HCT116 (cell line): ENCODE results near the gene MORF4L1.

Experiments
- ATF3 ChIP-seq: IDR thresholded peaks from 2 replicates; pipeline ENCODE4 v1.6.1; 2012
- CEBPB ChIP-seq: IDR thresholded peaks from 2 replicates; pipeline ENCODE4 v1.6.1; 2012; ENCODE audit warnings: low read depth
- CTCF ChIP-seq, 3 experiments: fragments of 200-600 bp in 1 of 3; sonication (generic) in 1 of 3; IDR thresholded peaks in 2 of 3; conservative IDR thresholded peaks in 1 of 3; 2 replicates each; pipeline ENCODE4 v1.5.1; 2012 to 2017; ENCODE audit warnings: low read depth in 2 of 3, low read length in 2 of 3, antibody characterized with exemption in 1 of 3, borderline replicate concordance in 1 of 3, control low read depth in 1 of 3, mild to moderate bottlenecking in 1 of 3, mixed read lengths in 1 of 3, mixed run types in 1 of 3, moderate library complexity in 1 of 3; ENCODE audit not compliant: insufficient read depth in 1 of 3
- EZH2 ChIP-seq: fragments of 200-600 bp; sonication (generic); IDR thresholded peaks from 2 replicates; pipeline ENCODE4 v1.6.1; 2017; ENCODE audit warnings: antibody characterized with exemption, mixed run types
- EZH2phosphoT487 ChIP-seq: fragments of 200-600 bp; IDR thresholded peaks from 2 replicates; pipeline ENCODE4 v1.6.1; 2018; ENCODE audit warnings: antibody characterized with exemption, borderline replicate concordance
- MAX ChIP-seq: IDR thresholded peaks from 2 replicates; pipeline ENCODE4 v1.6.1; 2012
- POLR2A ChIP-seq: IDR thresholded peaks from 2 replicates; pipeline ENCODE4 v1.7.0; 2011; ENCODE audit warnings: borderline replicate concordance; ENCODE audit not compliant: insufficient read depth, insufficient read length; ENCODE audit errors: extremely low read depth
- POLR2AphosphoS5 ChIP-seq: IDR thresholded peaks from 2 replicates; pipeline ENCODE4 v1.6.1; 2011; ENCODE audit warnings: mild to moderate bottlenecking, low read depth, low read length, moderate library complexity
- RAD21 ChIP-seq: IDR thresholded peaks from 2 replicates; pipeline ENCODE4 v1.6.1; 2012; ENCODE audit warnings: low read depth, mild to moderate bottlenecking
- REST ChIP-seq: IDR thresholded peaks from 2 replicates; pipeline ENCODE4 v1.6.1; 2012; ENCODE audit warnings: low read depth
- SP1 ChIP-seq: IDR thresholded peaks from 2 replicates; pipeline ENCODE4 v1.6.1; 2012; ENCODE audit warnings: low read depth
- SRF ChIP-seq: IDR thresholded peaks from 2 replicates; pipeline ENCODE4 v1.6.1; 2012; ENCODE audit warnings: low read depth
- TCF7L2 ChIP-seq: IDR thresholded peaks from 2 replicates; pipeline ENCODE4 v1.7.0; 2011; ENCODE audit warnings: borderline replicate concordance, inconsistent platforms; ENCODE audit not compliant: insufficient read depth, insufficient read length; ENCODE audit errors: extremely low read depth
- YY1 ChIP-seq: IDR thresholded peaks from 2 replicates; pipeline ENCODE4 v1.6.1; 2011; ENCODE audit warnings: low read length, low read depth, moderate library complexity, mild to moderate bottlenecking; ENCODE audit not compliant: insufficient replicate concordance; ENCODE audit errors: extremely low read depth

- no peak for TF ChIP-seq MAX
- TF ChIP-seq CEBPB: no peak
- no peak for TF ChIP-seq POLR2AphosphoS5
- no peak for TF ChIP-seq CTCF (IDR thresholded peaks at IDR 0.05 in 2 of 3, conservative IDR thresholded peaks at IDR 0.05 in 1 of 3; ENCODE audit: borderline replicate concordance in 1 of 3, insufficient read depth in 1 of 3, low read depth in 2 of 3, low read length in 2 of 3)
- no peak for TF ChIP-seq EZH2phosphoT487
- TF ChIP-seq POLR2A: no peak
- no peak for TF ChIP-seq TCF7L2
- TF ChIP-seq EZH2: no peak
- no peak for TF ChIP-seq ATF3
- TF ChIP-seq YY1: no peak
- no peak for TF ChIP-seq RAD21
- TF ChIP-seq SRF: no peak
- no peak for TF ChIP-seq SP1
- TF ChIP-seq REST: no peak
Observed at GRCh38 chr15:78921940-78922339, 49.2 kb downstream of the MORF4L1 start.
